ENCODE measurements around the gene ELL2.
"Not testable (repeated sequence)": the region's sequence is repeated elsewhere in the genome, so short reads cannot be mapped to it uniquely, and the experiment has no call there.

Gene ELL2

GRCh38 chr5:95931079-95931833 is 30.4 kb downstream of the ELL2 start:
- DNase-seq (ENCODE audit: low read depth in 4 of 4, low spot score in 1 of 4) = no peak

GRCh38 chr5:95930141-95930930 is 31.3 kb downstream of the ELL2 start:
- DNase-seq (ENCODE audit: low read depth in 4 of 4, low spot score in 1 of 4) = no peak

- DNase-seq (ENCODE audit: low read depth in 4 of 4, low spot score in 1 of 4) = no peak
These were observed 32.9 kb downstream of the ELL2 start for GRCh38 chr5:95928724-95929253.

GRCh38 chr5:95927927-95928723 is 33.5 kb downstream of the ELL2 start:
- DNase-seq (ENCODE audit: low read depth in 4 of 4, low spot score in 1 of 4) = no peak

- not testable (repeated sequence) for DNase-seq (ENCODE audit: low read depth in 4 of 4, low spot score in 1 of 4)
These were observed 34.4 kb downstream of the ELL2 start for GRCh38 chr5:95927300-95927699.

- no peak for DNase-seq (ENCODE audit: low read depth in 4 of 4, low spot score in 1 of 4)
These were observed 35.7 kb downstream of the ELL2 start for GRCh38 chr5:95925939-95926338.

- DNase-seq (ENCODE audit: low read depth in 4 of 4, low spot score in 1 of 4) = no peak
These were observed 36.3 kb downstream of the ELL2 start for GRCh38 chr5:95925378-95925744.

GRCh38 chr5:95924720-95925377 is 36.8 kb downstream of the ELL2 start:
- DNase-seq (ENCODE audit: low read depth in 4 of 4, low spot score in 1 of 4) = no peak

GRCh38 chr5:95923918-95924544 is 37.6 kb downstream of the ELL2 start:
- DNase-seq (ENCODE audit: low read depth in 4 of 4, low spot score in 1 of 4) = no peak

GRCh38 chr5:95922798-95923197 is 38.9 kb downstream of the ELL2 start:
- DNase-seq (ENCODE audit: low read depth in 4 of 4, low spot score in 1 of 4) = no peak

- DNase-seq (ENCODE audit: low read depth in 4 of 4, low spot score in 1 of 4) = no peak
These were observed 40.1 kb downstream of the ELL2 start for GRCh38 chr5:95921501-95921900.

GRCh38 chr5:95920822-95921221 is 40.8 kb downstream of the ELL2 start:
- DNase-seq (ENCODE audit: low read depth in 4 of 4, low spot score in 1 of 4) = no peak

- no peak for DNase-seq (ENCODE audit: low read depth in 4 of 4, low spot score in 1 of 4)
These were observed 42.0 kb downstream of the ELL2 start for GRCh38 chr5:95919658-95920057.

- DNase-seq (ENCODE audit: low read depth in 4 of 4, low spot score in 1 of 4) = no peak
These were observed 43.1 kb downstream of the ELL2 start for GRCh38 chr5:95918421-95919006.

- no peak for DNase-seq (ENCODE audit: low read depth in 4 of 4, low spot score in 1 of 4)
These were observed 44.4 kb downstream of the ELL2 start for GRCh38 chr5:95917207-95917606.

GRCh38 chr5:95916687-95917085 is 45.0 kb downstream of the ELL2 start:
- DNase-seq (ENCODE audit: low read depth in 4 of 4, low spot score in 1 of 4) = no peak

- DNase-seq (ENCODE audit: low read depth in 4 of 4, low spot score in 1 of 4) = no peak
These were observed 45.5 kb downstream of the ELL2 start for GRCh38 chr5:95915999-95916686.

- no peak for DNase-seq (ENCODE audit: low read depth in 4 of 4, low spot score in 1 of 4)
These were observed 48.0 kb downstream of the ELL2 start for GRCh38 chr5:95913663-95914062.

GRCh38 chr5:95912029-95912428 is 49.6 kb downstream of the ELL2 start:
- DNase-seq (ENCODE audit: low read depth in 4 of 4, low spot score in 1 of 4) = no peak

GRCh38 chr5:95910521-95910920 is 51.1 kb downstream of the ELL2 start:
- DNase-seq (ENCODE audit: low read depth in 4 of 4, low spot score in 1 of 4) = no peak

All from stimulated activated CD4-positive, alpha-beta T cell treated with anti-CD3 and anti-CD28 coated beads, Interleukin-1b, Interleukin-23, amount 100 ng/mL, for 24 hours (primary cell).